AG09319 (cell line): ENCODE data around the gene IL7R.

Source experiments
- DNase-seq: peaks from one replicate; pipeline ENCODE4 v3.0.0-alpha.2; 2010; ENCODE audit warnings: low read depth; ENCODE audit errors: extremely low read depth
- TF ChIP-seq, protein P1 (sequence below): IDR thresholded peaks from 2 replicates; pipeline ENCODE4 v1.5.1; 2011; ENCODE audit warnings: low read depth, mild to moderate bottlenecking, inconsistent platforms, low read length, moderate library complexity

IL7R gene

DNA sequence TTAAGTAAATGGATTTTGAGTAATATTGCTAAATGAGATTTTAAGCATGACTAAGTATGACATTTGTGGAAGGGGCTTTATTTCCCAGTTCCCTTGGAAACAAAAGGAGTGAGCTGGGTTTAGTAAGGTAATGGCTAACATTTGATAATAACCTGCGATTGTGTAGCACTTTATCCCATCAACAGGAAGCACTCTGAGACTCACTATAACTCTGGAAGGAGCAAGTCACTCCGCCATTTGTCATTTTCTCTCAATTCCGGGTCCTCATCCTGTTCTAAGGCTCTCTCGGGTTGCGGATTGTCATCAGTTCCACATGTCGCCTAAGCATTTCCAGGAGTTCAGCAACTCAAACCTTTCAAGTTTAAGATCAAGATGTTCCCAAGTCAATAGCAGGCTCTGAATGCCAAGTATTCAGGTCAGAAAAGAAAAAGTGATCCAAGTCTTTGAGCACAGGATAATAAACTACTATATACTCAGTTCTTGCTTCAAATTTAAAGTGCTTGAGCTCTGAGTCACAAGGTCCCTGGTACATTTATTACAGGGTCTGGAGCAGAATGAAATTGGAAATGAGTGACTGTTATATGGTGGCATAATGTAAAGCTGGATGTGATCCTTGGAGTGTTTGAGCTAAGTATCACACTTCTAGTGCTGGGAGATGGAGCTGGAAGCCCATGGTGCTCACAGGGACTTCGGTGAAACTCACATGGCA lies 42.4 kb downstream of the IL7R start:
- TF ChIP-seq, protein P1, sequence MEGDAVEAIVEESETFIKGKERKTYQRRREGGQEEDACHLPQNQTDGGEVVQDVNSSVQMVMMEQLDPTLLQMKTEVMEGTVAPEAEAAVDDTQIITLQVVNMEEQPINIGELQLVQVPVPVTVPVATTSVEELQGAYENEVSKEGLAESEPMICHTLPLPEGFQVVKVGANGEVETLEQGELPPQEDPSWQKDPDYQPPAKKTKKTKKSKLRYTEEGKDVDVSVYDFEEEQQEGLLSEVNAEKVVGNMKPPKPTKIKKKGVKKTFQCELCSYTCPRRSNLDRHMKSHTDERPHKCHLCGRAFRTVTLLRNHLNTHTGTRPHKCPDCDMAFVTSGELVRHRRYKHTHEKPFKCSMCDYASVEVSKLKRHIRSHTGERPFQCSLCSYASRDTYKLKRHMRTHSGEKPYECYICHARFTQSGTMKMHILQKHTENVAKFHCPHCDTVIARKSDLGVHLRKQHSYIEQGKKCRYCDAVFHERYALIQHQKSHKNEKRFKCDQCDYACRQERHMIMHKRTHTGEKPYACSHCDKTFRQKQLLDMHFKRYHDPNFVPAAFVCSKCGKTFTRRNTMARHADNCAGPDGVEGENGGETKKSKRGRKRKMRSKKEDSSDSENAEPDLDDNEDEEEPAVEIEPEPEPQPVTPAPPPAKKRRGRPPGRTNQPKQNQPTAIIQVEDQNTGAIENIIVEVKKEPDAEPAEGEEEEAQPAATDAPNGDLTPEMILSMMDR, result no peak
- no peak for DNase-seq

DNA sequence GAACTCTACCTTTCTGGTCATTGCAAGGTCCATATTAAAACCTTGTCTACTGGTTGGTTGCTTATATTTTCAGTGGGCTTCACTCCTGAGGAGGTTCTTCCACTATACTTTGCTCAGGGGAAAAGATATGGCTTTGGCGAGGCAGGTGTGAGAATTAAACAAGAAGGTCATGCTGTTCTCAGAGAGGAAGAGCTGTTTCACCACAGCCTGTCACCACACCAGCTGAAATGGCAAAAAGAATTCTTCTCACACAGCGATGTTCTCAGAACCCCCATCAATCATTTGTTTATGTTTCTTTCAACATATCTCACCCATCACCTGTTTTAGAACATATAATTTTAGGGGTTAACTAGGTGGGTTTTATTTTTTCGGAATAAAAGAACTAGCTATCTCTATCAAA lies 43.1 kb downstream of the IL7R start:
- TF ChIP-seq, protein P1, result no peak
- no peak for DNase-seq

DNA sequence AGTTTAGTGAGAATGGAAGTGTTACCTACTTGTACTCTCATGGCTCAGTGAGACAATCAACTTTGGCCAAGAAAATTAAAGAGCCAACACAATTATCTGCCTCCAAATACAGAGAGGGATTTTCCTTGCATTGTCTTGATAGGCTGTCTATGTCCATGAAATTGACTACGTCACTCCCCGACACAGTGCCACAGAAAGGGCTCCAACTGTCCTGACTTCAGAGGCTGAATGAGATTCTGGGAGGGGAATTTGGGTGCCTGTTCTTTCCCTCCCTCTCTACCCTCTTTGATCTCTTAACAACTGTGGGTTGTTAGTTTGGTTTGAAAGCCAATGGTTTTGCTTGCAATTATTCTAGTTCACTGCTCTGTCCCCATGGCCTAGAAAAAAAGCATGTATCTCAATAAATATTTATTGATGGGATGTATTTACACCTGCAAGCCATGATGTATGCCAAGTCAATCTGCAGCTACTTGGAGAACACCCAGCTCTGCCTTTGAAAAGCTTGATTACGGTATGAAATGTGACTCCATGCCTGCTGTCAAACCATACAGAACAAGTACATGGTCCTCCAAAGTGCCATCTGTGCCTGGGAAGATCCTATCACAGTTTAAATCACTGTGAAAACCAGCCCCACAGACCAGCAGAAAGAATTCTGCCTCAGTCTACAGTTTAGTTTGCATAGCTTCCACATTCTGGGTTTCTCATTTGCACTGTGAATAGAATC lies 44.4 kb downstream of the IL7R start:
- no peak for DNase-seq
- TF ChIP-seq, protein P1, result no peak

DNA sequence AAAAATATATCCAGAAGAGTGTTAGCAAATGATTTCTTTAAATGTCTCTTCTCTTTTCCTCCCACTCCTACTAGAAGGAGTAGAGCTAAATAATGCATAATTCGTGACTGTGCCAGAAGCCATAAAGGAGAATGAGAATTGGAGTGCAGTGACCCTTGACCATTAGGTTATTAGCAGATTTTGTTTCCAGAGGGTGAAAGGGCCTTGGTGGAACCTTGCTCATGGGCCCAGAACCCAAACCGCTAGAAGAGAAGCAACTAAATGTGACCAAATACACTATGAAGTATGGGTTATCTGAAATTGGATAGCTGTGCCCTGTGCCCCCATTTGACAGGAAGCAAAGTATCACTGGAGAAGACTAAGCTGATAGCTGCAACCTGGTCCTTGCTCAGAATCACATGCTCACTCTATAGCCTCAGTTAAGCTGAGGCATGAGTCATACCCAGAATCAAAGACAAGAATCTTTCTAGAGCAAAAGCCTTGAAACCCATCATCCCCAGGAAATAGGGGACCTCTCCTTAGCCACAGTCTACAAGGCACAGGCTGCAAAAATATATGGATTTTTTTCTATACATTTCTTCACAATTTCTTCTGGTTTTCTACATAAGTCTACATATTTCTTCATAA lies 45.5 kb downstream of the IL7R start:
- no peak for DNase-seq

DNA sequence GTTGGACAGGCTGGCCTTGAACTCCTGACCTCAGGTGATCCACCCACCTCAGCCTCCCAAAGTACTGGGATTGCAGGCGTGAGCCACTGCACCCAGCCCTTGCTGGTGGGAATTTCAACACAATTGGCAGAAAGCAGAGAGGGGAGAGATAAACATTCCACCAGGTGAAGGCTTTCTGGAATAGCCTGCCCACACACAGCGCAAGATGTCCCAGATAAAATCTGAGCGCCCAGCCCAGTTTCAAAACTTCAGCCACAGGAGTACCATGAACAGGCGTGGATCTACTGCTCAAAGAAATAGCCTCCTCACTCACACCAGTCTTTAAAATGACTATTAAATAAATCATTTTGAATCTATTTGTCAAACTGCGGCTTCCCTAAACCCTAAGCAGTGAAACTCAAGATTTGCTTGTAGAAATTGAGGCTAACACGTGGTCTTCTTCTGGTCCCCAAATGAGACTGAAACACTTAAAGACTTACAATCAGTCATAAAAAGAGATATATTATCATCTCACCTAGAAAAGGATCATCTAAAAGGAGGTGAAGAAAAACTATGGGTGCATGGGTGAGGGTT lies 47.0 kb downstream of the IL7R start:
- DNase-seq, result no peak

More for the DNA sequence above, 45.5 kb downstream of the IL7R start:
- TF ChIP-seq, protein P1, result no peak

DNA sequence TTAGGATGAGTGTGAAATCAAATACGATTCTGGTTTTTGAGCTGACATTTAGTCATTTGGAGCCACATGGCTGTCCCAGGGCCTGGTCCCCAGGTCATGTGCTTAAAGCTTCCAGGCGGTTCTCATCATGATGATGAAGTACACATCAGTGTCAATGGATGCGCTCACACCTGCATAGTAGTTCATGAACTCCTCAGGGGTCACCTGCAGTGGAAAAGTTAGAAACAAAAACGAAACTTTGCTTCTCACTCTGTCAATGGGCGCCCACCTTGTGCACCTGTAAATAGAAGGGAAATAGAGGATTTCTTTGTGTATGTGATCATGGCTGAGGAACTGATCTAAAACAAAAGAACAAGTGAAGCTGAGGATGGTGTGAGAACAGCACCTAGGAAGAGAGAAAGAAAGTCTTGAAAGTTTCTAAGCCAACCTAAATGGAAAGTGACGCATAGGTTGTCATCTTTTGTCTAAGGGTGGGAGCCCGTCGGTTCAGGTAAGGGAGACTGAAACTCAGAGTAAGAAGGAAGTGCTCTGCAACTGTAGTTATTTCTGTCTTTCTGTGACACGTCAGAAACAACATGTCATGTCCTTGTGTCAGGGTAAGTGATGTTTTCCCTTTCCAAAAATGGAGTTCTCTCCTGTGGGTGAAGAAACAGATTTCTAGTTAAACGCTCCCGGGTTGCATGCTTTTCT lies 47.9 kb downstream of the IL7R start:
- TF ChIP-seq, protein P1, result no peak
- no peak for DNase-seq

More for the DNA sequence above, 47.0 kb downstream of the IL7R start:
- TF ChIP-seq, protein P1, result no peak
